Activated CD4-positive, CD25-positive, alpha-beta regulatory T cell (primary cell): ENCODE data around the gene PRAC1.

Experiments
- DNase-seq, 4 experiments: peaks; one replicate each; lab custom pipeline; 2025; lab: John Stamatoyannopoulos, UW

PRAC1 gene

GRCh38 chr17:48722201-48722907 is at the start of gene PRAC1:
Gene PRAC1 (minus strand): TSS chr17:48722518. CDS start chr17:48722392, 126 bp downstream.
- DNase-seq = no peak

GRCh38 chr17:48770954-48771353 is 48.6 kb upstream of the PRAC1 start:
- no peak for DNase-seq

- DNase-seq = no peak
These were observed 46.8 kb upstream of the PRAC1 start for GRCh38 chr17:48769009-48769675.

GRCh38 chr17:48767263-48767774 is 45.0 kb upstream of the PRAC1 start:
- no peak for DNase-seq

GRCh38 chr17:48761114-48761513 is 38.8 kb upstream of the PRAC1 start:
- DNase-seq = no peak

- no peak for DNase-seq
These were observed 38.1 kb upstream of the PRAC1 start for GRCh38 chr17:48760411-48760810.

- no peak for DNase-seq
These were observed 37.0 kb upstream of the PRAC1 start for GRCh38 chr17:48759288-48759687.

- DNase-seq = no peak
These were observed 35.2 kb upstream of the PRAC1 start for GRCh38 chr17:48757524-48757961.

GRCh38 chr17:48756830-48757251 is 34.5 kb upstream of the PRAC1 start:
- DNase-seq = no peak

- DNase-seq = no peak
These were observed 33.0 kb upstream of the PRAC1 start for GRCh38 chr17:48755356-48755755.

- DNase-seq = no peak
These were observed 32.4 kb upstream of the PRAC1 start for GRCh38 chr17:48754500-48755261.

GRCh38 chr17:48753794-48754499 is 31.6 kb upstream of the PRAC1 start:
- no peak for DNase-seq

- no peak for DNase-seq
These were observed 30.3 kb upstream of the PRAC1 start for GRCh38 chr17:48752399-48753288.

- no peak for DNase-seq
These were observed 29.5 kb upstream of the PRAC1 start for GRCh38 chr17:48751733-48752398.

GRCh38 chr17:48751172-48751571 is 28.9 kb upstream of the PRAC1 start:
- DNase-seq = no peak

- no peak for DNase-seq
These were observed 27.6 kb upstream of the PRAC1 start for GRCh38 chr17:48749621-48750553.

GRCh38 chr17:48748718-48749566 is 26.6 kb upstream of the PRAC1 start:
- no peak for DNase-seq
